HepG2 (cell line): Measurements from ENCODE around the gene RTEL1. TPM values are rescaled to one million over a fixed set of nuclear protein-coding genes. Genes with fewer than 3 reads are reported as not detected.

Experiments
- CREB1 ChIP-seq, 2 experiments: fragments of 450-650 bp in 1 of 2; IDR thresholded peaks; 2 replicates each; pipeline ENCODE4 v1.6.1; 2016 to 2017; ENCODE audit warnings: control low read depth in 1 of 2, mild to moderate bottlenecking in 1 of 2, missing compliant biosample characterization in 1 of 2, missing genetic modification characterization in 1 of 2
- HMGA1 ChIP-seq: sonication (generic); formaldehyde crosslinking; conservative IDR thresholded peaks from 2 replicates; pipeline ENCODE4 v1.4.0; 2020; ENCODE audit warnings: missing genetic modification reagents
- HOXA9 ChIP-seq: sonication (generic); formaldehyde crosslinking; IDR thresholded peaks from 2 replicates; pipeline ENCODE4 v1.8.1; 2022; ENCODE audit warnings: missing genetic modification reagents, mild to moderate bottlenecking, moderate library complexity, borderline replicate concordance
- ISL2 ChIP-seq: sonication (generic); formaldehyde crosslinking; IDR thresholded peaks from 2 replicates; pipeline ENCODE4 v1.5.0; 2020; ENCODE audit warnings: missing genetic modification reagents
- NFE2L2 ChIP-seq: fragments of 150-350 bp; IDR thresholded peaks from 2 replicates; pipeline ENCODE4 v1.6.1; 2014; ENCODE audit warnings: low read length
- NR3C1 ChIP-seq: sonication (generic); formaldehyde crosslinking; IDR thresholded peaks from 2 replicates; pipeline ENCODE4 v1.4.0; 2020; ENCODE audit warnings: missing genetic modification reagents
- PAX8 ChIP-seq: sonication (generic); formaldehyde crosslinking; IDR thresholded peaks from 2 replicates; pipeline ENCODE4 v1.8.0; 2022; ENCODE audit warnings: mild to moderate bottlenecking, missing genetic modification reagents, borderline replicate concordance
- RFX3 ChIP-seq: IDR thresholded peaks from 2 replicates; pipeline ENCODE4 v1.6.1; 2016; ENCODE audit warnings: missing biosample characterization, missing genetic modification reagents
- RFX5 ChIP-seq: IDR thresholded peaks from 2 replicates; pipeline ENCODE4 v1.6.1; 2011; ENCODE audit warnings: low read depth, low read length, improper control_type of control experiment
- TBL1XR1 ChIP-seq: fragments of 150-350 bp; IDR thresholded peaks from 2 replicates; pipeline ENCODE4 v1.6.1; 2014; ENCODE audit warnings: borderline replicate concordance, low read length; ENCODE audit not compliant: partially characterized antibody
- WIZ ChIP-seq: sonication (generic); formaldehyde crosslinking; IDR thresholded peaks from 2 replicates; pipeline ENCODE4 v1.5.1; 2020; ENCODE audit warnings: mild to moderate bottlenecking, missing genetic modification reagents
- ZBTB7A ChIP-seq: sonication (generic); formaldehyde crosslinking; IDR thresholded peaks from 2 replicates; pipeline ENCODE4 v1.8.0; 2022; ENCODE audit warnings: mild to moderate bottlenecking, missing genetic modification reagents
- ZNF263 ChIP-seq: sonication (generic); formaldehyde crosslinking; IDR thresholded peaks from 2 replicates; pipeline ENCODE4 v1.4.0; 2020; ENCODE audit warnings: missing genetic modification reagents
- ZNF292 ChIP-seq: sonication (generic); formaldehyde crosslinking; IDR thresholded peaks from 2 replicates; pipeline ENCODE4 v1.8.1; 2022; ENCODE audit warnings: mild to moderate bottlenecking, low read depth, missing genetic modification reagents, borderline replicate concordance
- ZNF335 ChIP-seq: sonication (generic); formaldehyde crosslinking; IDR thresholded peaks from 2 replicates; pipeline ENCODE4 v1.4.0; 2020; ENCODE audit warnings: missing genetic modification reagents
- ZNF432 ChIP-seq: sonication (generic); formaldehyde crosslinking; IDR thresholded peaks from 2 replicates; pipeline ENCODE4 v1.5.0; 2020; ENCODE audit warnings: missing genetic modification reagents, mild to moderate bottlenecking, borderline replicate concordance
- ZNF660 ChIP-seq: sonication (generic); formaldehyde crosslinking; IDR thresholded peaks from 2 replicates; pipeline ENCODE4 v1.5.1; 2020; ENCODE audit warnings: mild to moderate bottlenecking, low read depth, missing genetic modification reagents, borderline replicate concordance
- polyA plus RNA-seq, 8 experiments: library from polyadenylated mRNA; depleted of rRNA in 3 of 8; stranded (reverse) in 7 of 8; unstranded in 1 of 8; fragments of >200 nt; fragmentation: Illumina TruSeq in 4 of 8; extraction: Trizol in 4 of 8; gene quantifications; 2 replicates each; pipeline versions ENCODE4 v1.2.1 to v1.2.3, GENCODE V29; 2011 to 2016; ENCODE audit warnings: low read depth in 4 of 8, missing spikeins in 1 of 8, mixed read lengths in 1 of 8; ENCODE audit not compliant: insufficient read depth in 1 of 8
- total RNA-seq, 5 experiments: library from RNA; depleted of rRNA; stranded (reverse); fragments of >200 nt; fragmentation: Illumina TruSeq; extraction: Trizol; gene quantifications; 2 replicates each; pipeline ENCODE4 v1.2.3, GENCODE V29; 2016; ENCODE audit warnings: low read depth in 1 of 5
- TF ChIP-seq, protein P1 (sequence below): sonication (generic); formaldehyde crosslinking; IDR thresholded peaks from 2 replicates; pipeline ENCODE4 v1.4.0; 2020; ENCODE audit warnings: missing genetic modification reagents, mild to moderate bottlenecking, borderline replicate concordance
- TF ChIP-seq, protein P2 (sequence below): sonication (generic); formaldehyde crosslinking; IDR thresholded peaks from 2 replicates; pipeline ENCODE4 v1.5.0; 2020; ENCODE audit warnings: missing genetic modification reagents
- TF ChIP-seq, protein P3 (sequence below): sonication (generic); formaldehyde crosslinking; conservative IDR thresholded peaks from 2 replicates; pipeline ENCODE4 v1.8.0; 2022; ENCODE audit warnings: low read depth, missing genetic modification reagents
- TF ChIP-seq, protein P4 (sequence below): sonication (generic); formaldehyde crosslinking; IDR thresholded peaks from 2 replicates; pipeline ENCODE4 v1.5.0; 2020; ENCODE audit warnings: missing genetic modification reagents, mild to moderate bottlenecking, borderline replicate concordance
- TF ChIP-seq, protein P5 (sequence below): sonication (generic); formaldehyde crosslinking; IDR thresholded peaks from 2 replicates; pipeline ENCODE4 v1.9.0; 2022; ENCODE audit warnings: missing genetic modification reagents, mild to moderate bottlenecking, borderline replicate concordance

The RTEL1 gene
- total and polyA plus RNA-seq, 2 of the 13 experiments (the other 11 are each of a cell fraction or from before 2014, with no cell fraction given), result 21.8 to 36.4 TPM

DNA sequence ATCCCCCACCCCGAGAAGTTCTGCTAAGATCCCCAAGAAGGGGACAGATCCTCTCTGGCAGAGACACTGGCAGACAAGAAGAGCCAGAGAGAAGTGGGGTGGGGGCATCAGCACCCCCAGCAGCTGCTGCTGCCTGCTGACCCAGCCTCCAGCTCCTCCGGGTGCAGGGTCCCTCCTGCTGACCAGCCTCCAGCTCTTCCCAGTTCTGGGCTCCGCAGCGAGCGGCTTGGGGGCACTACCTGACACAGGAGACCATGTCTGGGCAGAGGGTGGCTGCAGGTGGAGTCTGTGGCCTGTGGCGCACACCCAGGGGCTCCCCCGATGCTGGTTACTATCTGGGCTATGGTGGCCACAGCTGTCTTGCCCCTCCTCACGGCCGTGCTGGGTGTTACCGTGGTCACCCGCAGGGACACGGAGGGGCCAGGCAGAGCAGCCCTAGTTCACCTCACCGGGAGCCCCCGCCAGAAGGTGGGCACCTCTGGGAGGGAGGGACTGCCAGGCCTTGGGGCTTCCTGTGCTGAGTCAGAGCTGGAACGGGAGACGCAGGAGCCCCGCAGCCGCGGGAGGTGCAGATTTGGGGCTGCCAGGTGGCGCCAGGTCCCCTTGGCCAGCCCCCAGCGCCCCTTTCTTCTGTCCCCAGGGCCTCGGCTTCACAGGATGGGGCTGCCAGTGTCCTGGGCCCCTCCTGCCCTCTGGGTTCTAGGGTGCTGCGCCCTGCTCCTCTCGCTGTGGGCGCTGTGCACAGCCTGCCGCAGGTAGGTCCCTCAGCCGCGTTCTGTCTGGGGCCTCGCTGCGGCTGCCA lies 79.0 kb downstream of the RTEL1 start (continued):
- TF ChIP-seq HMGA1 (CRISPR knock-in tag), result no peak
- TF ChIP-seq, protein P1, sequence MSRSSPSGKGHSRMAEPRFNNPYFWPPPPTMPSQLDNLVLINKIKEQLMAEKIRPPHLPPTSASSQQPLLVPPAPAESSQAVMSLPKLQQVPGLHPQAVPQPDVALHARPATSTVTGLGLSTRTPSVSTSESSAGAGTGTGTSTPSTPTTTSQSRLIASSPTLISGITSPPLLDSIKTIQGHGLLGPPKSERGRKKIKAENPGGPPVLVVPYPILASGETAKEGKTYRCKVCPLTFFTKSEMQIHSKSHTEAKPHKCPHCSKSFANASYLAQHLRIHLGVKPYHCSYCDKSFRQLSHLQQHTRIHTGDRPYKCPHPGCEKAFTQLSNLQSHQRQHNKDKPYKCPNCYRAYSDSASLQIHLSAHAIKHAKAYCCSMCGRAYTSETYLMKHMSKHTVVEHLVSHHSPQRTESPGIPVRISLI (CRISPR knock-in tag), result 0 out of 2 replicates have a peak, but pooled peaks have one; percentile 41
- no peak for TF ChIP-seq ZNF432 (CRISPR knock-in tag)
- TF ChIP-seq ZBTB7A (CRISPR knock-in tag), result peak; percentile 88; the same call in 1 of the 2 replicates
- TF ChIP-seq PAX8 (CRISPR knock-in tag), result no peak
- TF ChIP-seq NR3C1 (CRISPR knock-in tag), result no peak
- TF ChIP-seq ZNF335, result no peak
- TF ChIP-seq ZNF660 (CRISPR knock-in tag), result no peak
- no peak for TF ChIP-seq CREB1 (IDR thresholded peaks at IDR 0.05)
- TF ChIP-seq CREB1 (CRISPR knock-in tag; IDR thresholded peaks at IDR 0.05), result no peak
- TF ChIP-seq, protein P2, sequence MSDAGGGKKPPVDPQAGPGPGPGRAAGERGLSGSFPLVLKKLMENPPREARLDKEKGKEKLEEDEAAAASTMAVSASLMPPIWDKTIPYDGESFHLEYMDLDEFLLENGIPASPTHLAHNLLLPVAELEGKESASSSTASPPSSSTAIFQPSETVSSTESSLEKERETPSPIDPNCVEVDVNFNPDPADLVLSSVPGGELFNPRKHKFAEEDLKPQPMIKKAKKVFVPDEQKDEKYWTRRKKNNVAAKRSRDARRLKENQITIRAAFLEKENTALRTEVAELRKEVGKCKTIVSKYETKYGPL (CRISPR knock-in tag), result no peak
- no peak for TF ChIP-seq HOXA9
- TF ChIP-seq TBL1XR1, result no peak
- no peak for TF ChIP-seq NFE2L2
- no peak for TF ChIP-seq RFX3 (CRISPR knock-in tag)
- TF ChIP-seq, protein P3, sequence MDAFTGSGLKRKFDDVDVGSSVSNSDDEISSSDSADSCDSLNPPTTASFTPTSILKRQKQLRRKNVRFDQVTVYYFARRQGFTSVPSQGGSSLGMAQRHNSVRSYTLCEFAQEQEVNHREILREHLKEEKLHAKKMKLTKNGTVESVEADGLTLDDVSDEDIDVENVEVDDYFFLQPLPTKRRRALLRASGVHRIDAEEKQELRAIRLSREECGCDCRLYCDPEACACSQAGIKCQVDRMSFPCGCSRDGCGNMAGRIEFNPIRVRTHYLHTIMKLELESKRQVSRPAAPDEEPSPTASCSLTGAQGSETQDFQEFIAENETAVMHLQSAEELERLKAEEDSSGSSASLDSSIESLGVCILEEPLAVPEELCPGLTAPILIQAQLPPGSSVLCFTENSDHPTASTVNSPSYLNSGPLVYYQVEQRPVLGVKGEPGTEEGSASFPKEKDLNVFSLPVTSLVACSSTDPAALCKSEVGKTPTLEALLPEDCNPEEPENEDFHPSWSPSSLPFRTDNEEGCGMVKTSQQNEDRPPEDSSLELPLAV, result no peak
- TF ChIP-seq ZNF292 (CRISPR knock-in tag), result peak; percentile 54; the same call in 1 of the 2 replicates
- TF ChIP-seq RFX5, result no peak
- TF ChIP-seq ZNF263 (CRISPR knock-in tag), result no peak
- TF ChIP-seq, protein P4, sequence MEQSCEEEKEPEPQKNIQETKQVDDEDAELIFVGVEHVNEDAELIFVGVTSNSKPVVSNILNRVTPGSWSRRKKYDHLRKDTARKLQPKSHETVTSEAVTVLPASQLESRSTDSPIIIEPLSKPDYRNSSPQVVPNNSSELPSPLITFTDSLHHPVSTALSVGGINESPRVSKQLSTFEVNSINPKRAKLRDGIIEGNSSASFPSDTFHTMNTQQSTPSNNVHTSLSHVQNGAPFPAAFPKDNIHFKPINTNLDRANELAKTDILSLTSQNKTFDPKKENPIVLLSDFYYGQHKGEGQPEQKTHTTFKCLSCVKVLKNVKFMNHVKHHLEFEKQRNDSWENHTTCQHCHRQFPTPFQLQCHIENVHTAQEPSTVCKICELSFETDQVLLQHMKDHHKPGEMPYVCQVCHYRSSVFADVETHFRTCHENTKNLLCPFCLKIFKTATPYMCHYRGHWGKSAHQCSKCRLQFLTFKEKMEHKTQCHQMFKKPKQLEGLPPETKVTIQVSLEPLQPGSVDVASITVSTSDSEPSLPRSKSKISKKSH (CRISPR knock-in tag), result peak; percentile 18; the same call in 1 of the 2 replicates
- TF ChIP-seq ISL2 (CRISPR knock-in tag), result no peak; the same call in 1 of the 2 replicates
- TF ChIP-seq, protein P5, sequence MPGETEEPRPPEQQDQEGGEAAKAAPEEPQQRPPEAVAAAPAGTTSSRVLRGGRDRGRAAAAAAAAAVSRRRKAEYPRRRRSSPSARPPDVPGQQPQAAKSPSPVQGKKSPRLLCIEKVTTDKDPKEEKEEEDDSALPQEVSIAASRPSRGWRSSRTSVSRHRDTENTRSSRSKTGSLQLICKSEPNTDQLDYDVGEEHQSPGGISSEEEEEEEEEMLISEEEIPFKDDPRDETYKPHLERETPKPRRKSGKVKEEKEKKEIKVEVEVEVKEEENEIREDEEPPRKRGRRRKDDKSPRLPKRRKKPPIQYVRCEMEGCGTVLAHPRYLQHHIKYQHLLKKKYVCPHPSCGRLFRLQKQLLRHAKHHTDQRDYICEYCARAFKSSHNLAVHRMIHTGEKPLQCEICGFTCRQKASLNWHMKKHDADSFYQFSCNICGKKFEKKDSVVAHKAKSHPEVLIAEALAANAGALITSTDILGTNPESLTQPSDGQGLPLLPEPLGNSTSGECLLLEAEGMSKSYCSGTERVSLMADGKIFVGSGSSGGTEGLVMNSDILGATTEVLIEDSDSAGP, result peak; percentile 73
- peak; percentile 2; the same call in 1 of the 2 replicates for TF ChIP-seq WIZ (CRISPR knock-in tag)
